Sigmoid colon (tissue), 7 donors: ENCODE data around the gene GPR42. TPM values are rescaled to one million over a fixed set of nuclear protein-coding genes. Genes with fewer than 3 reads are reported as not detected.

ENCODE experiments used
- DNase-seq: peaks from one replicate; pipeline ENCODE4 v3.0.0-alpha.2; 2019
- H3K27ac ChIP-seq, 4 donors: fragments of 200-600 bp; sonication (generic); one replicate each; pipeline ENCODE4 v1.5.1; 2016 to 2019; ENCODE audit warnings: mild to moderate bottlenecking in 1 of 4
- H3K27me3 ChIP-seq, 3 donors: fragments of 200-600 bp; sonication (generic); one replicate each; pipeline ENCODE4 v1.5.1; 2019; ENCODE audit warnings: mild to moderate bottlenecking in 1 of 3
- H3K36me3 ChIP-seq, 4 donors: fragments of 200-600 bp; sonication (generic); one replicate each; pipeline ENCODE4 v1.5.1; 2016 to 2019
- H3K4me1 ChIP-seq, 4 donors: fragments of 200-600 bp; sonication (generic); one replicate each; pipeline ENCODE4 v1.5.1; 2017 to 2019
- H3K4me3 ChIP-seq, 4 donors: fragments of 200-600 bp; sonication (generic); one replicate each; pipeline ENCODE4 v1.5.1; 2017 to 2019; ENCODE audit warnings: mild to moderate bottlenecking in 2 of 4, moderate library complexity in 1 of 4
- H3K9me3 ChIP-seq, 4 donors: fragments of 200-600 bp in 3 of 4; sonication (generic) in 3 of 4; one replicate each; pipeline versions ENCODE4 v1.5.1 to v1.6.1; 2013 to 2019
- EP300 ChIP-seq, 4 donors: sonication (generic); formaldehyde crosslinking; IDR thresholded peaks; one replicate each; pipeline ENCODE4 v1.6.1; 2017; ENCODE audit warnings: antibody characterized with exemption in 4 of 4
- POLR2A ChIP-seq, 2 donors: fragments of 450-650 bp; IDR thresholded peaks; one replicate each; pipeline ENCODE4 v1.6.1; 2016; ENCODE audit warnings: antibody characterized with exemption in 2 of 2, mild to moderate bottlenecking in 2 of 2, moderate library complexity in 2 of 2
- POLR2AphosphoS5 ChIP-seq, 4 donors: sonication (generic); formaldehyde crosslinking; IDR thresholded peaks; one replicate each; pipeline ENCODE4 v1.6.1; 2017; ENCODE audit warnings: antibody characterized with exemption in 4 of 4
- WGBS, 2 donors: extraction: QIAGEN DNeasy Blood & Tissue Kit; methylation state at CpG; one replicate each; pipeline ENCODE4 v1.1.7; 2013; 5-methylcytosine and 5-hydroxymethylcytosine counted together
- intact Hi-C: fragments of 100-400 bp; cut with DNase I; formaldehyde crosslinking; loops from one replicate; pipeline ENCODE4 v1.15.1; 2023
- polyA plus RNA-seq, 3 donors: library from polyadenylated mRNA; stranded (reverse); fragments of 200-250 nt; gene quantifications; one replicate each; pipeline ENCODE4 v1.2.3, GENCODE V29; 2013
- total RNA-seq, 4 donors: library from RNA; depleted of rRNA; stranded (reverse); fragments of >200 nt; gene quantifications; one replicate each; pipeline ENCODE4 v1.1.0, GENCODE V29; 2016
- TF ChIP-seq, protein P1 (sequence below), 4 experiments: fragments of 450-650 bp in 3 of 4; fragments of 200-600 bp in 1 of 4; IDR thresholded peaks; one replicate each; pipeline ENCODE4 v1.5.1; 2016 to 2019; ENCODE audit warnings: antibody characterized with exemption in 4 of 4, mild to moderate bottlenecking in 3 of 4, moderate library complexity in 2 of 4
- donor health status: healthy with polysubstance abuse.
- donor health status: Bipolar disorder and iron deficiency.
- donor health status: healthy.

The GPR42 gene, protein sequence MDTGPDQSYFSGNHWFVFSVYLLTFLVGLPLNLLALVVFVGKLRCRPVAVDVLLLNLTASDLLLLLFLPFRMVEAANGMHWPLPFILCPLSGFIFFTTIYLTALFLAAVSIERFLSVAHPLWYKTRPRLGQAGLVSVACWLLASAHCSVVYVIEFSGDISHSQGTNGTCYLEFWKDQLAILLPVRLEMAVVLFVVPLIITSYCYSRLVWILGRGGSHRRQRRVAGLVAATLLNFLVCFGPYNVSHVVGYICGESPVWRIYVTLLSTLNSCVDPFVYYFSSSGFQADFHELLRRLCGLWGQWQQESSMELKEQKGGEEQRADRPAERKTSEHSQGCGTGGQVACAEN
- under 1 TPM in 3 of 4 donors, not detected in 1; 0.27 to 0.83 (median 0.36) TPM for total RNA-seq
- polyA plus RNA-seq, result under 1 TPM in 1 of 3 donors, not detected in 2; 0.17 TPM

DNA sequence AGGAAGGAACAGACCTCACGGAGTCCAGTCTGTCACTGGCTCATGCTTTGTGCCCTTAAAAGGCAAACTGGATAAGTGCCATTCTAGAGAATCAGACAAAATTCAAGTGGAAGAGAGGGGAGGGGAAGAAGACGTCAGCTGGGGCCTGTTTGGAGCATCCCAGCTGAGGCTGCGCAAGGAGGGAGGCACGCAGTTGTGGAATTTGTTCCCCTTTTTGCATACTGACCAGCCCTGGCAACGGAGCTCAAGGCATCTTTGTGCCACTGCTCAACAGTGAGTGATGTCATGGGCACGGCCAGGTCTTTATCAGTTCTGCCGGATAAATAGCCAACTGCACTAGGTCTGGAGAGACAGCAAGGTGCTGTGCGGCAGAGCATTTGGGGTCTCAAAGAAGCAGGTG is at the start of gene GPR42:
Gene GPR42 (plus strand): TSS at position 347 of the 400 bp plus-strand sequence. CDS start 292 bp downstream, outside the sequence.
- intact Hi-C loops, result no loop called here
- TF ChIP-seq, protein P1, sequence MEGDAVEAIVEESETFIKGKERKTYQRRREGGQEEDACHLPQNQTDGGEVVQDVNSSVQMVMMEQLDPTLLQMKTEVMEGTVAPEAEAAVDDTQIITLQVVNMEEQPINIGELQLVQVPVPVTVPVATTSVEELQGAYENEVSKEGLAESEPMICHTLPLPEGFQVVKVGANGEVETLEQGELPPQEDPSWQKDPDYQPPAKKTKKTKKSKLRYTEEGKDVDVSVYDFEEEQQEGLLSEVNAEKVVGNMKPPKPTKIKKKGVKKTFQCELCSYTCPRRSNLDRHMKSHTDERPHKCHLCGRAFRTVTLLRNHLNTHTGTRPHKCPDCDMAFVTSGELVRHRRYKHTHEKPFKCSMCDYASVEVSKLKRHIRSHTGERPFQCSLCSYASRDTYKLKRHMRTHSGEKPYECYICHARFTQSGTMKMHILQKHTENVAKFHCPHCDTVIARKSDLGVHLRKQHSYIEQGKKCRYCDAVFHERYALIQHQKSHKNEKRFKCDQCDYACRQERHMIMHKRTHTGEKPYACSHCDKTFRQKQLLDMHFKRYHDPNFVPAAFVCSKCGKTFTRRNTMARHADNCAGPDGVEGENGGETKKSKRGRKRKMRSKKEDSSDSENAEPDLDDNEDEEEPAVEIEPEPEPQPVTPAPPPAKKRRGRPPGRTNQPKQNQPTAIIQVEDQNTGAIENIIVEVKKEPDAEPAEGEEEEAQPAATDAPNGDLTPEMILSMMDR (IDR thresholded peaks at IDR 0.05), result no peak
- TF ChIP-seq POLR2A (IDR thresholded peaks at IDR 0.05), result no peak
- TF ChIP-seq POLR2AphosphoS5 (IDR thresholded peaks at IDR 0.05), result no peak
- TF ChIP-seq EP300 (IDR thresholded peaks at IDR 0.05), result no peak
- Histone ChIP-seq H3K36me3 (no peaks in the 10 kb centered on the region), H3K27me3 (no peaks in the 10 kb centered on the region), H3K4me1 (no peaks in the 10 kb centered on the region), H3K4me3 (no peak within 1 kb of the TSS), H3K27ac (no peak within 1 kb of the TSS), H3K9me3 (no peaks in the 10 kb centered on the region)
- WGBS, 2 donors, result 86 to 87% methylated on average over 7 to 8 of the region's 8 CpGs
- DNase-seq, result no peak

DNA sequence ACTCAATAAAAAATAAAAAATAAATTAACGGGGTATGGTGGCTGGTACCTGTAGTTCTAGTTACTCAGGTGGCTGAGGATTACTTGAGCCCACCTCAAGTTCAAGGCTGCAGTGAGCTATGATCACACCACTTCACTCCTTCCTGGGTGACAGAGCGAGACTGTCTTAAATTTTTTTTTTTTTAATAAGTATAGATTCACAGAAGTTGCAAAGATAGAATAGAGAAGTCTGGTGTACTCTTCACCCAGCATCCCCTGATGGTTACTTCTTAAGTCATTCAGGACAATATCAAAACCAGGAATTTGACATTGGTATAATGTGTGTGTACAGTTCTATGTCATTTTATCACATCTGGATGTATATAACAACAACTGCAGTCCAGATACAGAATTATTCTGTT is 49.6 kb upstream of the GPR42 start:
- Histone ChIP-seq H3K4me3 (no peak overlapping the region), H3K4me1 (no peaks in the 10 kb centered on the region), H3K27ac (no peak overlapping the region), H3K36me3 (no peaks in the 10 kb centered on the region), H3K9me3 (peaks cover 0 to 4% (median 2%) of the 10 kb centered on the region in 4 donors), H3K27me3 (no peaks in the 10 kb centered on the region)
- intact Hi-C loops, result no loop called here
- TF ChIP-seq, protein P1 (IDR thresholded peaks at IDR 0.05), result no peak
- no peak for TF ChIP-seq EP300 (IDR thresholded peaks at IDR 0.05)
- TF ChIP-seq POLR2A (IDR thresholded peaks at IDR 0.05), result no peak
- no peak for TF ChIP-seq POLR2AphosphoS5 (IDR thresholded peaks at IDR 0.05)
- 74 to 85% methylated on average over 2 of the region's 2 CpGs for WGBS, 2 donors
- DNase-seq, result no peak

DNA sequence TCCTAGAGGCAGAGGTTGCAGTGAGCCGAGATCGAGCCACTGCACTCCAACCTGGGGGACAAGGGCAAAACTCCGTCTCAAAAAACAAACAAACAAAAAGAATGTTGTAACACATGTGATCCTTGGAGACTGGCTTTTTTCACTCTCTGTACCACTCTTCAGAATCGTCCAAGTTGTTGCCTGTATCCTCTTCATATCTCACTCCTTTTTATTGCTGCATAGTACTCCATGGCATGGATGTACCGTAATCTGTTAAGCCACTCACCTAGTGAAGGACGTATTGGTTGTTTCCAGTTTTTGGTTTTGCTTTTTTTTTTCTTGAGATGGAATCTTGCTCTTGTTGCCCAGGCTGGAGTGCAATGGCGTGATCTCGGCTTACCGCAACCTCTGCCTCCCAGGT is 48.9 kb upstream of the GPR42 start:
- intact Hi-C loops, result no loop called here
- Histone ChIP-seq H3K4me3 (no peak overlapping the region), H3K27me3 (no peaks in the 10 kb centered on the region), H3K36me3 (no peaks in the 10 kb centered on the region), H3K9me3 (peaks cover 0 to 4% (median 2%) of the 10 kb centered on the region in 4 donors), H3K4me1 (no peaks in the 10 kb centered on the region), H3K27ac (no peak overlapping the region)
- no peak for DNase-seq
- 94 to 95% methylated on average over 9 of the region's 9 CpGs for WGBS, 2 donors
- no peak for TF ChIP-seq EP300 (IDR thresholded peaks at IDR 0.05)
- no peak for TF ChIP-seq POLR2AphosphoS5 (IDR thresholded peaks at IDR 0.05)
- no peak for TF ChIP-seq POLR2A (IDR thresholded peaks at IDR 0.05)

DNA sequence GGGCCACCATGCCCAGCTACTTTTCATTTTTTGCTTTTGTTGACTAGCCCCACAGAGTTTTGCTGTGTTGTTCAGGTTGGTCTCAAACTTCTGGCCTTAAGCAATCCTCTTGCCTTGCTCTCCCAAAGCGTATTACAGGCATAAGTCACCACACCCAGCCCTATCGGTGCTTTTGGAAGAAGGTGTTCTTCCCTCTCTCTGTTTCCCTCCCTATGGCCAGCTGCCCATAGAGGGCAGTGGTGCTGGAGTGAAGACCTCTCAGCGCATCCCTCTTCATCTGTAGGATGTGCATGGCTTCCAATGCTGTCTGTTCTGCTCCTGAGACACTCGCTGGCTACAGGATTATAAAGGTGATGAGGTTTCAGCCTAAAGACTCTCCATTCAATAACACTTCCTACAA is 43.2 kb upstream of the GPR42 start:
- Histone ChIP-seq H3K27ac (no peak overlapping the region), H3K36me3 (no peaks in the 10 kb centered on the region), H3K4me3 (no peak overlapping the region), H3K27me3 (peaks cover 0 to 25% (median 0%) of the 10 kb centered on the region in 3 donors), H3K4me1 (no peaks in the 10 kb centered on the region), H3K9me3 (no peaks in the 10 kb centered on the region)
- intact Hi-C loops, result no loop called here
- 62 to 78% methylated on average over 4 of the region's 4 CpGs for WGBS, 2 donors
- DNase-seq, result no peak
- TF ChIP-seq POLR2A (IDR thresholded peaks at IDR 0.05) (no peak), EP300 (IDR thresholded peaks at IDR 0.05) (no peak), POLR2AphosphoS5 (IDR thresholded peaks at IDR 0.05) (no peak)
- TF ChIP-seq, protein P1 (IDR thresholded peaks at IDR 0.05), result no peak

DNA sequence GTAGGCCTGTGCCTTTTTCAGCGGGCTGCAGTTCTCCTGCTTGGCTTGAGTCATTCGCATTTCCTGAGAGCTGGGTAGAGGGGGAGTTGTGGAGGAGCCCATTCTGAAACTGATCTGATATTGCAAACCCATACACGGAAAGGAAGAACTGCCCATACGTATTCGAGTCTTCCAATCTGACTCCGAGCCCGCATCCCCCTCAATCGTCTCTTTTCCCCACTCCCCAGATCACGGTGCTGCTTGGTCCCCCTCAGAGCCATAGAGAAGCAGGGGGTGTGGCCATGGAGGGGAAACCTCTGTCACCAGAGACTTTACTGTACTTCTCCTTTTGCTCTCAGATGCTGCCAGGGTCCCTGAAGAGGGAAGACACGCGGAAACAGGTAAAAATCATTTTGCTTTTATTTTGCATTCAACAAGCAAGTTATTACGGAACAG is 42.0 kb upstream of the GPR42 start, which contains the start of gene CD22:
Gene CD22 (plus strand): TSS at position 337 of the 435 bp plus-strand sequence. CDS start 2,854 bp downstream, outside the sequence.
- H3K4me3 ChIP-seq, result no peak within 1 kb of the TSS
- WGBS, 2 donors, result 49 to 85% methylated on average over 12 of the region's 12 CpGs
- DNase-seq, result no peak
- H3K36me3 ChIP-seq, result no peaks in the 10 kb centered on the region
- peaks cover 0 to 34% (median 0%) of the 10 kb centered on the region in 3 donors for H3K27me3 ChIP-seq
- H3K27ac ChIP-seq, result no peak within 1 kb of the TSS
- H3K4me1 ChIP-seq, result no peaks in the 10 kb centered on the region
- intact Hi-C loops, result no loop called here
- H3K9me3 ChIP-seq, result no peaks in the 10 kb centered on the region
- TF ChIP-seq EP300 (IDR thresholded peaks at IDR 0.05) (no peak), POLR2A (IDR thresholded peaks at IDR 0.05) (no peak), POLR2AphosphoS5 (IDR thresholded peaks at IDR 0.05) (no peak)
